HG03460 (cell line): ENCODE measurements around the gene ADARB1.

ENCODE experiments used
- ATAC-seq: cut with Tn5 transposase; IDR thresholded peaks from one replicate; pipeline ENCODE4 v1.9.1; 2021; ENCODE audit not compliant: unreplicated experiment

ADARB1 gene

GRCh38 chr21:45246386-45247320 is 172.3 kb downstream of the ADARB1 start:
- ATAC-seq: no peak

DNA sequence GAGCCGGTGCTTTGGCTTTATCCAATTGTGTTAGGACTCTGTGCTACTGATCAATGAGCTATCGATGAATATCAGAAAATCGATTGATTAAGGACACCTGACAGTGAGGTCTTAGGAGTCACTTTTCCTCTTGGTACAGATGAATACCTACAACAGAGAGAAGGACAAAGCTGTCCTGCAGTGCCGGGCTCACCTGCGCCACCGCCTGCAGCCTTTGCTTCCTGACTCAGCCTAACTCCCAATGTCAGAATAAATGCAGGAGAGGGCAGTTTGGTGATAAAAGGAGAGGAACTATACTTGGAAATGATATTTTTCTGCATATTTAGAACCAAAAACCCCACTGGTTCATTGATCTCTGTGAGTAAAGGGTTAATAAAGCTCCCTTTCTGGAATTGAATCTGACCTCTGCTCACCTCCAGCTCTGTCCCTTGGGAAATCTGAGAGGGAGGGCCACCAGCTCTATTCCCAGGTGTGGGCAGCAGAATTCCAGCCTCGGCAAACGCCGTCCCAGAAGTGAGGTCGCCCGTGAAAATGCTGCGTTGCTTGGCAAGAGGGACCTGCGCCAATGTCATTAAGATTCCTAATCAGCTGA is 174.0 kb downstream of the ADARB1 start:
- ATAC-seq: no peak

DNA sequence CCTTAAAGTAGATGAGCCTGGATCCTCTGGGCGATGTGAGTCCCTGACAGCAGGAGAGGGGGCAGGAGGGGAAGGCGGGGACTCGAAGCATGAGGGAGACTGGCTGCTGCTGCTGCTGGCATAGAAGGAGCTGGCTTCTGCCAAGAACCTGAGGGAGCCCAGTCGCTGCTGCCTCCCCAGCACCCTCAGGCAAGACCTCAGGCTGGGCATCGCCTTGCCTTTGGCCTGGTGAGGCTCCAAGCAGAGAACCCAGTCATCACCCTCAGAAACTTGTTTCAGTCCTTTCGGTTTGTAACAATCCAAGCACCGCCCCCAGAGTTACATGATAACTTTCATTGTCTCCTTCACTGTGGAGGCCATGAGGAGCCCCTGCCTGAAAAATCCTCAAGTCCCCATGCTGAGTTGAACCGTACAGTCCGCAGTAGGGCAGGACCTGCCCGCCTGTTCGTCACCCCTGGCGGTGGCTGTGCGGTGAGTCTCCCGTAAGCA is 174.6 kb downstream of the ADARB1 start:
- ATAC-seq: no peak

DNA sequence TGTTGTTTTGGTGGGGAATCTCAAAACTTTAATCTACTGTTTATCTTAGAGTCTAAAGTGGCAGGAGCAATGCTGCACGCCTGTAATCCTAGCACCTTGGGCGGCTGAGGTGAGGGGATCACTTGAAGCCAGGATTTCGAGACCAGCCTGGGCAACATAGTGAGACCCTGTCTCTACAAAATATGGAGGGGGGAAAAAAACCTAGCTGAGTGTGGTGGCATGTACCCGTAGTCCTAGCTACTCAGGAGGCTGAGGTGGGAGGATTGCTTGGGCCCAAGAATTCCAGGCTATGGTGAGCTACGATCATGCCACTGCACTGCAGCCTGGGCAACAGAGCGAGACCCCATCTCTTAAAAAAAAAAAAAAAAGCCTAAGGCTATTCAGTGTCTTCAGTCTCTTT is 175.2 kb downstream of the ADARB1 start:
- no peak for ATAC-seq

- no peak for ATAC-seq
These were observed 175.9 kb downstream of the ADARB1 start for GRCh38 chr21:45250272-45250671.

- no peak for ATAC-seq
These were observed 176.7 kb downstream of the ADARB1 start for GRCh38 chr21:45250914-45251634.

GRCh38 chr21:45251635-45252447 is 177.5 kb downstream of the ADARB1 start:
- ATAC-seq: no peak

DNA sequence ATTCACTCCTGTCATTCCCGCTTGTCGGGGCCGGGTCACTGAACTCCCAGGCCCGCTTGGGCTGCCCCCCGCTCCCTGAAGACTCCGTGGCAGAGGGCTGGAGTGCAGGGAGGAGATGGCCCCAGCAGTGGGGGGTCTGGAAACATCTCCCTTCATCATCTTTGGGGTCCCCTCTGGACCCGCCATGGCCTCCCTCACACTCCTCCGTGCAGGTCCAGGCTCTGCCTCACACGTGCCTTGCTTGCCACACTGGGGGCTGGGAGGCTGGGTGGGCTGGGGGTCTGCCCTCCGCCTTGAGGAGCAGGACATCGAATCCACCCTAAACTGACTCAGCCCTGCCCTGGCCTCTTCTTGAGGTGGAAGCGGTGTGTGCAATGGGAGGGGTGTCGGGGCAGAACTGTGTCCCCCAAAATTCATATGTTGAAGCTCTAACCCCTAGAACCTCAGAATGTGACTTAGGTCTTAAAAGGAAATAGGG is 178.1 kb downstream of the ADARB1 start:
- no peak for ATAC-seq

- no peak for ATAC-seq
These were observed 178.8 kb downstream of the ADARB1 start for GRCh38 chr21:45253180-45253579.

DNA sequence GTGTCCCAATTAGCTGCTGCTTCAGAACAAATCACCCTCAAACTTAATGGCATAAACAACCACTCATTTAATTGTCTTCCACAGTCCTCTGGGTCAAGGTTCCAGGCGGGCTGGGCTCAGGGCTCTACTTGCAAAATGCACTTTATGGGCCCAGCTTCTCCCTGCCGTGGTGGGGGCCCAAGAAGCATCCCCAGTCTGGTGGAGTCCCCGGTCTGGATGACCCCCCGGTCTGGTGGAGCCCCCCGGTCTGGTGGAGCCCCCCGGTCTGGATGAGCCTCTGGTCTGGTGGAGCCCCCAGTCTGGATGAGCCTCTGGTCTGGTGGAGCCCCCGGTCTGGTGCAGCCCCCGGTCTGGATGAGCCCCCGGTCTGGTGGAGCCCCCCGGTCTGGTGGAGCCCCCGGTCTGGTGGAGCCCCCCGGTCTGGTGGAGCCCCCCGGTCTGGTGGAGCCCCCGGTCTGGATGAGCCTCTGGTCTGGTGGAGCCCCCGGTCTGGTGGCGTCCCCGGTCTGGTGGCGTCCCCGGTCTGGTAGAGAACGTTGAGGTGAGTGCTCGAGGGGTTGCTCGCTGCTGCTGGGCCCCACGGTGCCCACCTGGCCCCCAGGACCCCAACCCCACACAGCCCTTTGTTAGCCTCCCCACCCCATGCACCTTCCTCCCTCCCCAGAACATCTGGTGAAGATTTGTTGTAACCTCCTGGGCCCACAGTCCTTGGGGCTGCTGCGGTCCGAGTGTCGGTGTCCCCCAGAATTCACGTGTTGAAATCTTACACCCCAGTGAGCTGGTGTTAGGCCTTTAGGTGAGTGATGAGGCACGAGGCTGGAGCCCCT is 179.5 kb downstream of the ADARB1 start:
- no peak for ATAC-seq

GRCh38 chr21:45254460-45254930 is 180.1 kb downstream of the ADARB1 start:
- no peak for ATAC-seq

DNA sequence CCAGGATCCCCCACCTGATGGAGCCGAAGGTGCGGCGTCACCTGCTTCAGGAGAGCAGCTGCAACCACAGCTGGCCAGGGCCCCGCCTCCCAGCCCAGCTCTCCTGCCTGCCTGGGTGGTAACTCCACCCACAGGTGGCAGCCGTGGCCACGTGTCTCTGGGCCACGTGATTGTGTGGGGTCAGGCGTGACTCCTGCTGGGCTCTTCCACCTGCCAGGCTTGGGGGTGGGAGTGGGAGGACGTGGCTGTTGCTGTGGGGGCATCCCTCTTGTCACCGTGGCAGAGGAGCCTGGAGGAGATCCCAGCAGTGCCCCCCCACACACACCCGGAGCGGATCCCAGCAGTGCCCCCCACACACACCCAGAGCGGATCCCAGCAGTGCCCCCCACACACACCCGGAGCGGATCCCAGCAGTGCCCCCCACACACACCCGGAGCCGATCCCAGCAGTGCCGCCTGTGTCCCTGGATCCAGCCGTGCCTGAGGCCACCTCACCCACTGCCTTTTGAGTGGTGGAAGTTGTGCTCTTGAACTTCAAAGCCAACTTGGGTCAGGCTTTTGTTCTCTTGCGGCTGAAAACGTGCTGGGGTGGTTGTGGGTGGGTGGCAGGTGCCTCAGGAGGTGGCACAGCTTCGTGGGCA is 181.1 kb downstream of the ADARB1 start:
- ATAC-seq: no peak

GRCh38 chr21:45256021-45256911 is 181.9 kb downstream of the ADARB1 start:
- ATAC-seq: no peak

DNA sequence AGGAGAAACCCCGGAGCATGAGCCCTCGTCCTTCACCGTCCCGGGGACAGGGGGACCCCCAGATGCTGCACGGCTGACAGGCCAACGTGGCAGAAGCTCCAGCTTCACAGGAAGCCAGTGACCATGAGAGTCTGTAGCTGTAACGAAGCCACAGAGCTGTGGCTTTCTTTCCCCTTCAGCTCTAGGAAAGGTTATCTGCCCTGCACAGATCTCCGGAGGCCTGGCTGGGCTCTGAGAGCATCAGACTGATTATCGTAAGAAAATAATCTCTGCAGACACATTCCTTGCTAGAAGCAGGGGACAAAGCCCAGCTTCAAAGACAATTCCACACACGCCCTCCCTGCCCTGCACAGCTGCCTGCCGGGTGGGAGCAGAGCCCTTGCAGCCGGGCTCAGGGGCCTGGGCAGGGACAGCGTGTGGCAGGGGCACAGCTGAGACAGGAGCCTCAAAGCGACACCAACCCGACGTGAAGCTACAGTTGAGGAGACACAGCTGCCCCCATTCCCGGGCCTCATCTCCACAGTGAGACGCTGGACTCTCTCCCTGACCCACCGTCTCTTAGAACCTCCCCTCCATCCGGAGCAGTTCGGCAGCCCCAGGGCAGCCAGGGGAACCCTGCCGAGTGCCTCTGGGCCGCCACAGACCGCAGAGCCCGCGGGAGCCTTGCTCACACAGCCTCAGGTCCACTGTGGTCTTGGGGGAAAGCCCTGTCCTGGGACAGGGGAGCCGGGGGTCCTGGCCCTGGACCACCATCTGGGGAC is 182.7 kb downstream of the ADARB1 start:
- ATAC-seq: no peak

- no peak for ATAC-seq
These were observed 183.4 kb downstream of the ADARB1 start for GRCh38 chr21:45257673-45258341.

DNA sequence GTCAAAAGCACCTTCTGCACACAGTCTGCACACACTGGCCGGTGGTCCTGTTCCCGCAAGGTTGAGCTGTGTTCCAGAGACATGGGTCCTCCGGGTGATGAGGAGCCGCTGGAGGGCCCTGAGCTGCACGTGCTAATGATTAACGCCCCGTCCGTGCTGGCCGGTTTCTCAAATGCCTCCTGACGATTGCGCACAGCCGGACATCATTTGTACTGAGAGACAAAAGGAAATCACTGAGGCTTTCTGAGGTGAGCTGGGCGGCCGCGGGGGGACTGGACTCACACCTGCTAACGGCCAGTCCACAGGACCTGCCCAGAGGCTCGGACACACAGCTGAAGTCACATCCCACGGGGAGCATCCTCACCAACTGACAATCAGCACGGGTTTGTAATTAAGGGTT is 184.1 kb downstream of the ADARB1 start:
- ATAC-seq: no peak
